ENCODE data around the gene PDE6A. TPM values are rescaled to one million over a fixed set of nuclear protein-coding genes. Genes with fewer than 3 reads are reported as not detected.

The PDE6A gene
- polyA plus RNA-seq, 1 donor = 0.06 TPM

GRCh38 chr5:149838881-149839739, 105.5 kb downstream of the PDE6A start:
- DNase-seq (ENCODE audit: low read depth) = no peak

GRCh38 chr5:149837680-149838269, 106.8 kb downstream of the PDE6A start:
- no peak for DNase-seq (ENCODE audit: low read depth)

DNA sequence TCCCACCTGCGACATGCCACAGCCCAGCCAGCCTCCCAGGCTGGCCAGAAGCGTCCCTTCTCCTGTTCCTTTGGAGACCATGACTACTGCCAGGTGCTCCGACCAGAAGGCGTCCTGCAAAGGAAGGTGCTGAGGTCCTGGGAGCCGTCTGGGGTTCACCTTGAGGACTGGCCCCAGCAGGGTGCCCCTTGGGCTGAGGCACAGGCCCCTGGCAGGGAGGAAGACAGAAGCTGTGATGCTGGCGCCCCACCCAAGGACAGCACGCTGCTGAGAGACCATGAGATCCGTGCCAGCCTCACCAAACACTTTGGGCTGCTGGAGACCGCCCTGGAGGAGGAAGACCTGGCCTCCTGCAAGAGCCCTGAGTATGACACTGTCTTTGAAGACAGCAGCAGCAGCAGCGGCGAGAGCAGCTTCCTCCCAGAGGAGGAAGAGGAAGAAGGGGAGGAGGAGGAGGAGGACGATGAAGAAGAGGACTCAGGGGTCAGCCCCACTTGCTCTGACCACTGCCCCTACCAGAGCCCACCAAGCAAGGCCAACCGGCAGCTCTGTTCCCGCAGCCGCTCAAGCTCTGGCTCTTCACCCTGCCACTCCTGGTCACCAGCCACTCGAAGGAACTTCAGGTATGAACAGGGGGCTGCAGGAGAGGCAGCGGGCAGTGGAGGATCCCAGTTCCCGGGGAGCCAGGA, 108.0 kb downstream of the PDE6A start:
- DNase-seq (ENCODE audit: low read depth) = no peak

GRCh38 chr5:149834246-149834855, 110.2 kb downstream of the PDE6A start:
- peak; percentile 71 for DNase-seq (ENCODE audit: low read depth)

GRCh38 chr5:149833116-149833827, 111.3 kb downstream of the PDE6A start:
- DNase-seq (ENCODE audit: low read depth) = no peak

DNA sequence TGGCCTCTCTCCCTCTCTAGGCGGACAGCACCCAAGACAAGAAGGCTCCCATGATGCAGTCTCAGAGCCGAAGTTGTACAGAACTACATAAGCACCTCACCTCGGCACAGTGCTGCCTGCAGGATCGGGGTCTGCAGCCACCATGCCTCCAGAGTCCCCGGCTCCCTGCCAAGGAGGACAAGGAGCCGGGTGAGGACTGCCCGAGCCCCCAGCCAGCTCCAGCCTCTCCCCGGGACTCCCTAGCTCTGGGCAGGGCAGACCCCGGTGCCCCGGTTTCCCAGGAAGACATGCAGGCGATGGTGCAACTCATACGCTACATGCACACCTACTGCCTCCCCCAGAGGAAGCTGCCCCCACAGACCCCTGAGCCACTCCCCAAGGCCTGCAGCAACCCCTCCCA, 112.0 kb downstream of the PDE6A start:
- DNase-seq (ENCODE audit: low read depth) = no peak

GRCh38 chr5:149831492-149831891, 113.1 kb downstream of the PDE6A start:
- DNase-seq (ENCODE audit: low read depth) = no peak

- DNase-seq (ENCODE audit: low read depth) = no peak
Measured at GRCh38 chr5:149830579-149830978, 114.0 kb downstream of the PDE6A start.

GRCh38 chr5:149829954-149830353, 114.6 kb downstream of the PDE6A start:
- no peak for DNase-seq (ENCODE audit: low read depth)

DNA sequence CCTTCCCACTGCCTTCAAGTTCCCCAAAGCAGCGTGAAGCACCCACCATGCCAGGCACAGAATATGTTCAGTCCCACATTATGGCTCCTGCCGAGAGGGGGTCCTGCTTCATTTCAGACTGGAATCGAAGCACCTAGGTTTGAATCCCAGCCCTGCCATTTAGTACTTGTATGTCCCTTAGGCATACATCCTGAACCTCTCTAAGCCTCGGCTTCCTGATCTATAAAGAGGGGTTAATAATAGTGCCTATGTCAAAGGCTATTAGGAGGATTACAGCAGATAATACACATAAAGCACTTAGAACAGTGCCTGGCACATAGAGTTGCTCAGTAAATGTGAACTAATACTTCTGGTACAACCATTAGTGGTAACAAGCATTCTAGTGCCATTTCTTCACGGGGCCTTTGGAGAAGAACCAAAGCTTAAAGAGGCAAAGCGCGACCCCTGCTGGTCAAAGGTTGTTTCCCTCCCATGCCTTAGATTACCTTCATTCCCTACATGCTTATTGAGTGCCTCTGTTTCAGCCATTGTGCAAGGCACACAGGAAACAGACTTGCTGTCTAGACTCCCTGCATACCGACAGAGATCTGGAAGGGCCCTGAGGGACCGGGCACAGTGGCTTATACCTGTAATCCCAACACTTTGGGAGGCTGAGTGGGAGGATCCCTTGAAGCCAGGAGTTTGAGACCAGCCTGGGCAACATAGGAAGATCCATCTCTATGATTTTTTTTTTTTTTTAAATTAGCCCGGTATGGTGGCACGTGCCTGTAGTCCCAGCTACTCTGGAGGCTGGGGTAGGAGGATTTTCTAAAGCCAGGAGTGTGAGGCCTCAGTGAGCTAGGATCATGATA, 116.2 kb downstream of the PDE6A start:
- DNase-seq (ENCODE audit: low read depth) = peak; percentile 58

DNA sequence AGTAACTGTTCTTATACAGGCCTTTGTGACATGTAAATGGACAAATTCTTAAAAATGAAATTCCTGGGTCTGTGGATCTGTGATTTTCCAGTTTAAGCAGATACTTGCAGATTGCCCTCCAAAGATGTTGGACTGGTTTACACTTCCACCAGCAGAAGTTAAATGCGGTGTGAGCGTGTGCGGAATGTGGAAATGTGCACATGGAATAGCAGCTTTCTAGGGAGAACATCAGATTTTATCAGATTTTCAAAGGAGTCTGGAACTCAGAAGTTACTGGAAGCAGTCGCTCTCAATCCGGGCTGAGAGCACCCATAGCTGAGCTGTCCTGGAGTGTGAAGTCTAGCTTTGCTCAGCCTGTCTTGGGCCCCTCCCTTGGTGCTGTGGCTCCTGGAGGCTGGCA, 117.0 kb downstream of the PDE6A start:
- no peak for DNase-seq (ENCODE audit: low read depth)

DNA sequence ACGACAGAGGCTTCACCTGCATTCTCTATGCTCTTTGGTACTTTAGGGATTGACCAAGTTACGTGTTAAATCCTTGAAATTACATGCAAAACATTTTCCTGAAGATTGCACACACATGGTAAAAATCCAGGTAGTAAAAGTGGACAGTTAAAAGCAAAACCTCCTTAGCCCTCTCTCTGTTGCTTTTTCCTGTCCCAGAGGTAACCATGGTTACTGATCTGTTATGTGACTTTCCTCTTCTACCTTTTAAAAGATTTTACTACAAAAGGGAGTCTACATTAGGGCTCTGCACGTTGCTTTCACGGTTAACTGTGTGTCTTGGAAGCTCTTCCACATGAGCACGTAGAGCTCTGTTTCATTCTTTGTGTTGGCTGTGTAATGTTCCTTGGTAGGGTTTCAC, 117.5 kb downstream of the PDE6A start:
- no peak for DNase-seq (ENCODE audit: low read depth)

- DNase-seq (ENCODE audit: low read depth) = no peak
Measured at GRCh38 chr5:149826574-149826973, 118.0 kb downstream of the PDE6A start.

DNA sequence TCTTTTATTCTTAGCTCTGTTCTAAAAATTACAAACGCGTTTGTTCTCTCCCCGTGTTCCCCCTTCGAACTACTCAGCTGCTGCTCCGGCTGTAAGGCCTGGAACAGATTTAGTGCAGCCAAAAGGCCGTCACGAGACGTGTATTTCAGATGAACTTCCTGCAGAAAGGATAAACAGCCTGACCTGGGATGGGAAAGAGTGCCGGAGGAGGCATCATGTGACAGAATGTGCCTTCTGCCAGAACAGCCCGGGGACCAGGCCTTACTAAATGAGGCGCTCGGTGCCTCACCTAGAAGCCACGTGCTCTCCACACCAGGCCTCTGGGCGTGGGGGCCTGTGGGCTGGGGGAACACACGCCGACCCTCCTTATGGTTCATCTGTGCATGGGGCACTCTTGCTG, 119.7 kb downstream of the PDE6A start:
- peak; percentile 39 for DNase-seq (ENCODE audit: low read depth)

- DNase-seq (ENCODE audit: low read depth) = no peak
Measured at GRCh38 chr5:149824120-149824519, 120.5 kb downstream of the PDE6A start.

DNA sequence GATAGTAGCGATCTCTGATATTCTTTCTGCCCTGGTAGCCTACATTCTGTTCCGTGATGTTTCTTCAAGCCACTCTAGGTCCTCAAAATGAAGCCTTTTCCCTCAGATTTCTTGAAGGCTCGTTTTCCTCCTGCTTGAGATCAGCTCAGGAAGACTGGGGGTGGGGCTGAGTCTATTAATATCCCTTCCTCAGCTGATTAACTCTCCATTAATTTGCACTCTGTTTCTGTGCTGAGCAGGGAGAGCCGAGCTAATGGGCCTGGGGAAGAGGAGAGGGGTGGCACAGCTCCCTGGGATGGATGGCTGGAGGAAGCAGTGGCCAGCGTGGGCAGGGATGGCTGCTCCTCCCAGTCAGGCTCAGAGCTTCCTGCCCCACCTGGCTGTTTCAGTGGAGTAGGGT, 121.2 kb downstream of the PDE6A start:
- DNase-seq (ENCODE audit: low read depth) = no peak

GRCh38 chr5:149822301-149822700, 122.3 kb downstream of the PDE6A start:
- DNase-seq (ENCODE audit: low read depth) = no peak

GRCh38 chr5:149820536-149821510, 123.8 kb downstream of the PDE6A start:
- no peak for DNase-seq (ENCODE audit: low read depth)

DNA sequence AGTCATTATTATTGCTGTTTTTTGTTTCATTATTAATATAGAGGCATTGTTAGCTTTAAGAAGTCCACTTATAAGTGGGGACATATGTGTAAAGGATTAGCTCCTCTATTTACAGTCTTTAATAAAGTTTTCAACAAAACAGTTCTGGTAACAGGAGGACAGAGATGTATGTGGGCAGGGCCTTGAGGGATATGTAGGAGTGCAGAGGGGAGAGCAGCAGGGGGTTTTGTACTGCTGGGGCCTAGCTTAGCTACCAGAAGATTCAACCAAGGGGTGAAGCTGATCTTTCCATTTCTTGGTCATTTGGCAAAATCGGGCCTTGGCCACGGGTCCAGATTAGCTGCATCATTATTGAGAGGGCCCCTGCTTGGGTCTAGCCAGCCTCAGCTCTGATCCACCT, 124.6 kb downstream of the PDE6A start:
- DNase-seq (ENCODE audit: low read depth) = no peak

- DNase-seq (ENCODE audit: low read depth) = no peak
Measured at GRCh38 chr5:149818116-149818515, 126.5 kb downstream of the PDE6A start.
